Hepatic stellate cell (primary cell): ENCODE results near the gene TMPRSS15.

ENCODE experiments used
- DNase-seq: peaks from one replicate; pipeline ENCODE4 v3.0.0; 2011; ENCODE audit warnings: low spot score

The TMPRSS15 gene

GRCh38 chr21:18349468-18349867 is 54.1 kb downstream of the TMPRSS15 start:
- no peak for DNase-seq

DNA sequence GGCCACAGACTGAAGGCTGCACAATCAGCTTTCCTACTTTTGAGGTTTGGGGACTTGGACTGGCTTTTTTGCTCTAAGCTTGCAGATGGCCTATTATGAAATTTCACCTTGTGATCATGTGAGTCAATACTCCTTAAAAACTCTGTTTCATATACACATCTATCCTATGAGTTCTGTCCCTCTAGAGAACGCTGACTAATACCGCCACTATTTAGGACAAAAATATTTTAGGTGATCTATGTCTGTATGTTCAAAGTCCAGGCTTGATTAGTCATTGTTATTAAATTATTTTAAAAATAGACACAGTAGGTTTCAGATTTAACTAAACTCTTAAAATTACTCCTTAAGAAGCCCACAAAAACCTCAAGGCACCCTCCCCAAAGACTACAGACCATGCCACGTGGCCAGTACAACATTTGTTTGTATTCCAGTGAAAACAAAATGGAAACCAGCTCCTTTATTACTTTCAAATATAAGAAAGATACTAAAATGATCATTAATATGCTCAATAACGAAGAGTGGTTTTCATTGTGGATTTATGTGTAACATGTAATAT is 63.1 kb downstream of the TMPRSS15 start:
- no peak for DNase-seq

DNA sequence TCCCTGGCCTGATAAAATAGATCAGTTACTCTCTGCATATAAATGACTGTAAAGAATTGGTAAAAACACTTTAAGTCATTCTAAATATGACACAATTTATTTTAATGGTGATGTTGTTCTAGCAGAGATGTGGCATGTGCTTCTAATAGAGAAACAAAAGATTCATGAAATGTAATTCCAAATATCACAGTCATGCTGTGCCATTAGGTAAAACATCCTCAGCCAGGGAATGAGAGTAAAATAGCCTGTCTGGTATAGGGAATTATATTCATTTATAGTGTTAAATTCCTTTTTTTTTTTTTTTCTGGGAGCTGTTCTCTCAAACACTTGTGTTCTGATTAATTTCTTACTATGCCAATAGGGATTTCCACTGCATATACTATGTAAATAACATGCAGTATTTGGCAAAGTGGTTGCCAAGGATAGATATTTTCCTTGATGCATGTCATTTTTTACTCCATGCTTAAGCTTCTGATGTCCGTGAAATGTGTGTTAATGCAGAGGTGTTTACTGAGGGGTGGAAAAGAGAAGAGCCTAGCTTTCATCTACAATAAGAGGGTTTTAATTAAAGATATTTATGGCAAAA is 67.8 kb downstream of the TMPRSS15 start:
- no peak for DNase-seq

- no peak for DNase-seq
These were observed 69.5 kb downstream of the TMPRSS15 start for GRCh38 chr21:18334066-18334465.

DNA sequence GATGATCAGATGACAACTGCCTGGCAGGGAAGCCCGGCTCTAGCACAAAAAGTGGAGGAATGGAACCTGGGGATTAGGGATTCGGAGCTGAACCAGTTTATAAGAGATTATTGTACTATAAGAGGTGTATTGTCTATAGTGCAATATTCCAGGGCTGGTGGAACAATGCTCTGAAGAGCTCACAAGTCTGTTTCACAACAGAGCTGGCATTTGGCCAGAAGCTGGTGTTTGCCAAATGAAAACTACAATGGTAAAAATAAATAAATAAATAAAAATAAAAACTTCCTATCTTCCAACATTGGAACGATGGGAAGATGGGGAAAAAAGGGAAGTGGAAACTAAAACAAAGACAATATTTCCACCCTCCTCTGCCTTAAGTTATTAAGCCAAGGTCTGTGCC is 85.4 kb downstream of the TMPRSS15 start:
- DNase-seq, result no peak

DNA sequence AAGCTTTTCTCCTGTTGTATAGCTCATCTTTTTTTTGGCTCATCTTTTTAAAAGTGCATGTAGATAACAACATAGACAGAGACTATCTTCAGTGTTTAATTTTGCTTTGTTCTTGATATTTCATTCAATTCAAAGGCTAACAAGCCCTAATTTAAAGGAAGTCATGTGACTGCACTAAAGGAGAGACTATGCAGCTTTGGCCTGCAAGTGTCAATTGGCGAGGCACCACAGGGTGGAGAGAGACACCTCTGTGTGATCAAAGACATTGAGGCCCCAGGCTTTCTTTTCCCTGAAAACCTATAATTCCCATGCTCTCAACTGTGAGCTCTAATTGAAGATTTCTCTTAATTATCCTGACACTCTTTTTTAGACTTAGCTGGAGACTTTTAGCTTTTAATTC is 105.4 kb downstream of the TMPRSS15 start:
- no peak for DNase-seq

- no peak for DNase-seq
These were observed 109.5 kb downstream of the TMPRSS15 start for GRCh38 chr21:18294100-18294499.

GRCh38 chr21:18289876-18290275 is 113.7 kb downstream of the TMPRSS15 start:
- no peak for DNase-seq

GRCh38 chr21:18285379-18285778 is 118.2 kb downstream of the TMPRSS15 start:
- no peak for DNase-seq

DNA sequence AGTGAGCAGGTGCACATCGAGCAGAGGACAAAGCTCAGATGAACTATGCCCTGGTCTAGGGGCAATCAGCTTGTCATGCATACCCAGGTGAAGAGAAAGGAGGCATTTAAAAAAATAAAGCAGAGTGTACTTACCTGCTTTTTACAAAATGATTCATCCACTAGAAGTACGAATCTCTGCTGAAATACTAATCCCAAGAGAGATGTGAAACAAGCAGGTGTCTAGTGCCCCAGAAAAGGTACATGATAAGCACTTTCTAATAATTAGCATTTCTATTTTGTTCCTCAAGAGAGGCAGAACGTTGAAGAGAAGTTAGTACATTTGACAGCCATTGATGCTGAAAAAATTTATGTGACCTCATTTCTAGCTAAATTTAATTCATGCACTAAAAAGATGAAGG is 127.8 kb downstream of the TMPRSS15 start:
- DNase-seq, result no peak

GRCh38 chr21:18274370-18274769 is 129.2 kb downstream of the TMPRSS15 start:
- no peak for DNase-seq

DNA sequence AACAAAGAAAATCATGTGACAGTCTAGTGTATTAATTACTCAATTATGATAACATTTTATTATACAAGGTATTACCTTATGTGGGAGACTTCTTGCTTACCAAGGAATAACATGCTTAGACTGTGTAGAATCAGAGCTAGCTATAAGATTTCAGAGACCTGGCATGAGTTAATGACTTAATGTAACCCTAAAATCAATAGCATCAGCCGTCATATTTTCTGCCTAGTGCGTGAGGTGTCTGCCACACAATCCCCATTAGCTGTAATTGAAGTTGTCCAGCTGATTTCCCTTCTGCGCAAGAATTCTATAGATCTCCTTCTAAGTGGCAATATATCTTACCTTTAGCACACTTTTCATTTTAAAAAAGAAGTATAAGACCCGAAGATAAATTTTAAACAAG is 130.2 kb downstream of the TMPRSS15 start:
- no peak for DNase-seq

GRCh38 chr21:18269856-18270255 is 133.7 kb downstream of the TMPRSS15 start:
- DNase-seq, result no peak

DNA sequence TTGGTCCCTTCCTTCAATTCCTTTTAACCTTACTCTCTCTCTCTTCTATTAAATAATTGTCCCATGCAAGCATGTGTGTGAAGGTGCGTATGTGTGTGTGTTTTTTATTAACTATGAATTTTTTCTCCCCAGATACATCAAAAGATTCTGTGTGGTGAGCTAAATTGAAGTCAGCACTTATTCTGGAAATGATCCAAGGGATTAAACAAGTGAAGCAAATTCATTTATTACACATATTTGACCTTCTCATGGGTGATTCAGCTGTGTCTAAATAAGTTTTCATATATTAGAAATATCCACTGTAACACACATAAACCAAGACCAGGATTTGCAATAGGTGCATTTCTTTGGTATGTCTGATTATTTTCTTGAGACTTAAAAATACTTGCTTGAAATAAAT is 134.7 kb downstream of the TMPRSS15 start:
- no peak for DNase-seq

DNA sequence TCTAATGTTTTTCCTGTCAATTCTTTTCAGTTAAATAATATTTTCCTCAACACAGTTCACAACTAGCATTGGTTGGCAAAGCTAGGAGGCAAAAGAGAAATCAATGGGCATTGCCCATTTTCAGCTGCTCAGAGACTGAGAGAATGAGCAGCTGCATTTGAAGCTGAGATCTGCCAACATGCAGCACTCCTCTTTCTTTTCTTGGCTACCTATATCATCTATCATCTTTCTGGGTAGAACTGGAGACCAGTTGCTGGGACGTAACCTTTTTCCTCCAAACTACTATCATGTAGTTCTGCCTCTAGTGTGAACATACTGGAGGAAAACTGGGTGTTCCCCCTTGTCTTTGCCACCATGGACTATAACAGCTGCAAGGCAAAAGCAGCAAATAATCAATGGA is 136.1 kb downstream of the TMPRSS15 start:
- no peak for DNase-seq

DNA sequence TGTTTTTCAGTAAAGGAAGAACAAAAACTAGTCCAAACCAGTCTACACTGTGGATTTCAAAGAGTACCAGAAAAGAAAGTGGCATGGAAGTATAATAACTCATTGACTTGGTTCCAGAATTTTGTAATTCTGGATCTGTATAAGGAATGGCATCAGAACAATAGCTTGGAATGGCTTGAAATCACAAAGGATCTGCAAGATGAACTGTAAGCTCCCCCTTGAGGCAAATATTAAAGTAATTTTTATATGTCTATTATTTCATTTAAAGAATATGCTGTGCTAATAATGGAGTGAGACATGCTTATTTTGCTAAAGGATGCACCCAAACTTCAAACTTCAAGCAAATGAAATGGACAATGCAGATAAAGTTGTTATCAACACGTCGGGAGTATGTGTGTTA is 137.6 kb downstream of the TMPRSS15 start:
- DNase-seq, result no peak

- DNase-seq, result no peak
These were observed 149.8 kb downstream of the TMPRSS15 start for GRCh38 chr21:18253799-18254198.

GRCh38 chr21:18253221-18253620 is 150.4 kb downstream of the TMPRSS15 start:
- DNase-seq, result no peak

GRCh38 chr21:18252680-18253079 is 150.9 kb downstream of the TMPRSS15 start:
- DNase-seq, result no peak

DNA sequence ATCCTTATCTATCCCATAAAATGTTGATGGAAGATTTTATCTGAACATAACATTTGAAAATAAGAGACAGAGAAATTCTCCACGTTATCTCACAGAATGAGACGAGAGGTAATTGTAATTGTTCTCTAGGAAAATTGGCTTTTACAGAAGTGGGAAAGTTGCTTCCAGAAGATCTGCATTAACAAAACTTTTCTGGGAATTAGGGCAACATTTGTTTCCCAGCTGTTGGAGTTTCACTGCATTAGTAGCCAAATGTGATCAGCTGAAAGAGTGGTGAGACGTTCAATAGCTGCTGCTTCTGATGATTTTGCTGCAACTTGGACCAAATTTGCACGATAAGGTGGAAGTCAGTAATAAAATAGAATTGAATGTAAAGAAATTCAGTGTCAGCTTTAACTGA is 151.3 kb downstream of the TMPRSS15 start:
- no peak for DNase-seq

- no peak for DNase-seq
These were observed 152.5 kb downstream of the TMPRSS15 start for GRCh38 chr21:18251065-18251464.

GRCh38 chr21:18249672-18250071 is 153.9 kb downstream of the TMPRSS15 start:
- no peak for DNase-seq

- no peak for DNase-seq
These were observed 155.4 kb downstream of the TMPRSS15 start for GRCh38 chr21:18248171-18248570.

GRCh38 chr21:18245464-18245967 is 158.1 kb downstream of the TMPRSS15 start:
- no peak for DNase-seq
